Astrocyte (in vitro differentiated cells and primary cell): ENCODE data around the gene SULF2. TPM values are rescaled to one million over a fixed set of nuclear protein-coding genes. Genes with fewer than 3 reads are reported as not detected.

Experiments used
- DNase-seq: peaks from one replicate; pipeline ENCODE4 v3.0.0-alpha.2; 2010; ENCODE audit warnings: low read depth
- FAIRE-seq: peaks from 2 replicates; lab custom pipeline; 2011; peaks lifted over from hg19 to GRCh38; lab: Jason Lieb, UNC
- H2AFZ ChIP-seq: 2 replicates; pipeline ENCODE4 v1.6.0; 2012; ENCODE audit warnings: low read depth, low read length, inconsistent platforms
- H3K27ac ChIP-seq: 2 replicates; pipeline ENCODE4 v1.5.1; 2011; ENCODE audit warnings: low read depth, low read length, inconsistent platforms
- H3K27me3 ChIP-seq: 2 replicates; pipeline ENCODE4 v1.6.0; 2011; ENCODE audit warnings: low read length, inconsistent platforms; ENCODE audit not compliant: insufficient read depth
- H3K36me3 ChIP-seq: 2 replicates; pipeline ENCODE4 v1.5.1; 2011; ENCODE audit warnings: low read length, inconsistent platforms; ENCODE audit not compliant: insufficient read depth
- H3K4me1 ChIP-seq: 2 replicates; pipeline ENCODE4 v1.5.1; 2011; ENCODE audit warnings: low read length, inconsistent platforms; ENCODE audit not compliant: insufficient read depth
- H3K4me2 ChIP-seq: 2 replicates; pipeline ENCODE4 v1.6.0; 2012; ENCODE audit warnings: low read length, inconsistent platforms
- H3K4me3 ChIP-seq: 2 replicates; pipeline ENCODE4 v1.5.1; 2011; ENCODE audit warnings: low read depth, mild to moderate bottlenecking, low read length, inconsistent platforms; ENCODE audit not compliant: insufficient read depth
- H3K79me2 ChIP-seq: 2 replicates; pipeline ENCODE4 v1.6.0; 2012; ENCODE audit warnings: mild to moderate bottlenecking, low read length, inconsistent platforms; ENCODE audit not compliant: insufficient read depth
- H3K9ac ChIP-seq: 2 replicates; pipeline ENCODE4 v1.6.0; 2012; ENCODE audit warnings: mild to moderate bottlenecking, low read length, inconsistent platforms
- H3K9me3 ChIP-seq: 2 replicates; pipeline ENCODE4 v1.5.1; 2012; ENCODE audit warnings: low read depth, mild to moderate bottlenecking, low read length, inconsistent platforms; ENCODE audit not compliant: insufficient read depth
- H4K20me1 ChIP-seq: 2 replicates; pipeline ENCODE4 v1.6.0; 2012; ENCODE audit warnings: low read length, inconsistent platforms; ENCODE audit not compliant: insufficient read depth
- H3K27ac Mint-ChIP-seq: one replicate; pipeline ENCODE4 v1.8.0; 2021; ENCODE audit warnings: mild to moderate bottlenecking, mixed read lengths; ENCODE audit not compliant: unreplicated experiment
- H3K27me3 Mint-ChIP-seq: one replicate; pipeline ENCODE4 v1.8.0; 2021; ENCODE audit warnings: low read depth, mixed read lengths; ENCODE audit not compliant: unreplicated experiment
- H3K36me3 Mint-ChIP-seq: one replicate; pipeline ENCODE4 v1.8.0; 2021; ENCODE audit warnings: low read depth, mixed read lengths; ENCODE audit not compliant: unreplicated experiment
- H3K4me1 Mint-ChIP-seq: one replicate; pipeline ENCODE4 v1.8.0; 2021; ENCODE audit warnings: low read depth, mixed read lengths; ENCODE audit not compliant: unreplicated experiment
- H3K4me3 Mint-ChIP-seq: one replicate; pipeline ENCODE4 v1.8.0; 2021; ENCODE audit warnings: mild to moderate bottlenecking, moderate library complexity, mixed read lengths; ENCODE audit not compliant: unreplicated experiment
- H3K9me3 Mint-ChIP-seq: one replicate; pipeline ENCODE4 v1.8.0; 2021; ENCODE audit warnings: mild to moderate bottlenecking, mixed read lengths; ENCODE audit not compliant: unreplicated experiment
- EZH2 ChIP-seq: IDR thresholded peaks from 2 replicates; pipeline ENCODE4 v1.6.1; 2012; ENCODE audit warnings: mild to moderate bottlenecking, low read length, inconsistent platforms; ENCODE audit not compliant: insufficient read depth
- total RNA-seq: library from RNA; stranded (reverse); gene quantifications from 2 replicates; pipeline ENCODE4 v1.2.1, GENCODE V29; 2021
- TF ChIP-seq, protein P1 (sequence below): IDR thresholded peaks from 2 replicates; pipeline ENCODE4 v1.5.1; 2011; ENCODE audit warnings: low read depth, mild to moderate bottlenecking, inconsistent platforms, low read length, moderate library complexity; ENCODE audit not compliant: insufficient read depth

SULF2 gene
- total RNA-seq, 1 donor from 2014 or later = 139 TPM

DNA sequence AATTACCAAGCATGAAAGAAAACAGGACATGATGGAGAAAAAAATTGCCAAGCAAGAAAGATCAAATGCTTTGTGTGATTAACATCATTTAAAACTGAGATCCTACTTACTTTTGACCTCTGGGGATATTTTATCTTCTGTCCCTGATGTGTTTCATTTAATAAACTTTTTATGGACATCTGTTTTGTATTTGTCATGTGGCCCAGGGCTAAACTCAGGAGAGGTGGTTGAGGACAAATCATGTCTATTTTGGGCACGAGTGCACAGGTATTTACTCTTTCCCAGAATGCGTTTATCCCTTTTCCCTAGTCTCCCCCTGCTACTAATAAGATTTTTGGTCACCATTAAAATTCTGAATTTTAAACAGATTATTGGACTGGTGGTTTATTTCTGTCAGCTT, 155.4 kb downstream of the SULF2 start:
- Histone ChIP-seq H3K4me3 (no peak overlapping the region), H3K79me2 (no peaks in the 10 kb centered on the region), H3K4me1 (no peaks in the 10 kb centered on the region), H3K27me3 (no peaks in the 10 kb centered on the region), H3K4me2 (no peak overlapping the region), H3K9ac (no peak overlapping the region), H3K36me3 (peaks cover 14% of the 10 kb centered on the region), H2AFZ (no peak overlapping the region), H3K27ac (no peak overlapping the region), H3K9me3 (no peaks in the 10 kb centered on the region), H4K20me1 (no peaks in the 10 kb centered on the region)
- DNase-seq (no peak), FAIRE-seq (no peak)
- no peaks in the 10 kb centered on the region for H3K4me1 Mint-ChIP-seq
- TF ChIP-seq, protein P1, sequence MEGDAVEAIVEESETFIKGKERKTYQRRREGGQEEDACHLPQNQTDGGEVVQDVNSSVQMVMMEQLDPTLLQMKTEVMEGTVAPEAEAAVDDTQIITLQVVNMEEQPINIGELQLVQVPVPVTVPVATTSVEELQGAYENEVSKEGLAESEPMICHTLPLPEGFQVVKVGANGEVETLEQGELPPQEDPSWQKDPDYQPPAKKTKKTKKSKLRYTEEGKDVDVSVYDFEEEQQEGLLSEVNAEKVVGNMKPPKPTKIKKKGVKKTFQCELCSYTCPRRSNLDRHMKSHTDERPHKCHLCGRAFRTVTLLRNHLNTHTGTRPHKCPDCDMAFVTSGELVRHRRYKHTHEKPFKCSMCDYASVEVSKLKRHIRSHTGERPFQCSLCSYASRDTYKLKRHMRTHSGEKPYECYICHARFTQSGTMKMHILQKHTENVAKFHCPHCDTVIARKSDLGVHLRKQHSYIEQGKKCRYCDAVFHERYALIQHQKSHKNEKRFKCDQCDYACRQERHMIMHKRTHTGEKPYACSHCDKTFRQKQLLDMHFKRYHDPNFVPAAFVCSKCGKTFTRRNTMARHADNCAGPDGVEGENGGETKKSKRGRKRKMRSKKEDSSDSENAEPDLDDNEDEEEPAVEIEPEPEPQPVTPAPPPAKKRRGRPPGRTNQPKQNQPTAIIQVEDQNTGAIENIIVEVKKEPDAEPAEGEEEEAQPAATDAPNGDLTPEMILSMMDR = no peak
- no peak for TF ChIP-seq EZH2
- no peaks in the 10 kb centered on the region for H3K36me3 Mint-ChIP-seq
- H3K4me3 Mint-ChIP-seq = no peak overlapping the region
- no peaks in the 10 kb centered on the region for H3K9me3 Mint-ChIP-seq
- no peaks in the 10 kb centered on the region for H3K27me3 Mint-ChIP-seq
- H3K27ac Mint-ChIP-seq = no peak overlapping the region

DNA sequence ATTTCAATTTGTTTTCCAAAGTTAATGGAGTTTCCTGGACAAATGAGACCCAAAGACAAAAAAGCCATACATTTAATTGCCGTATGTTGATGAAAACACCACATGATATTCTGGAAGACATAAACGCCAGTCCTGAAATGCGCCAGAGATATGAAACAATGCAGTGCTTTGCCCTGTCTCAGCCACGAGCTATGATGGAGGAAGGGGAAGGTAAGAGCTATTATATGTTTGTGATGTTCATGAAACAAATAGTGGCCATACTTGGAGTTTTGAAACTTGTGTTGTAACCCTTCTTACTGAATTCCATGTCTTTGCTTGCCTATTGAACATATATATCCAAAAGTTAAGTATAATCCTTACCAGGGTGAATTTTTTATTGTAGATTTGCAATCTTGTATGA, 157.7 kb downstream of the SULF2 start:
- Histone ChIP-seq H3K9me3 (no peaks in the 10 kb centered on the region), H3K4me1 (no peaks in the 10 kb centered on the region), H3K36me3 (peaks cover 10% of the 10 kb centered on the region), H3K4me2 (no peak overlapping the region), H4K20me1 (no peaks in the 10 kb centered on the region), H3K4me3 (no peak overlapping the region), H3K79me2 (no peaks in the 10 kb centered on the region), H3K27me3 (no peaks in the 10 kb centered on the region), H3K27ac (no peak overlapping the region), H3K9ac (no peak overlapping the region), H2AFZ (no peak overlapping the region)
- Mint-ChIP-seq H3K9me3 (no peaks in the 10 kb centered on the region), H3K4me1 (no peaks in the 10 kb centered on the region), H3K27me3 (no peaks in the 10 kb centered on the region), H3K27ac (no peak overlapping the region), H3K4me3 (no peak overlapping the region), H3K36me3 (peaks cover 3% of the 10 kb centered on the region)
- DNase-seq (no peak), FAIRE-seq (no peak)
- TF ChIP-seq, protein P1 = no peak
- no peak for TF ChIP-seq EZH2

DNA sequence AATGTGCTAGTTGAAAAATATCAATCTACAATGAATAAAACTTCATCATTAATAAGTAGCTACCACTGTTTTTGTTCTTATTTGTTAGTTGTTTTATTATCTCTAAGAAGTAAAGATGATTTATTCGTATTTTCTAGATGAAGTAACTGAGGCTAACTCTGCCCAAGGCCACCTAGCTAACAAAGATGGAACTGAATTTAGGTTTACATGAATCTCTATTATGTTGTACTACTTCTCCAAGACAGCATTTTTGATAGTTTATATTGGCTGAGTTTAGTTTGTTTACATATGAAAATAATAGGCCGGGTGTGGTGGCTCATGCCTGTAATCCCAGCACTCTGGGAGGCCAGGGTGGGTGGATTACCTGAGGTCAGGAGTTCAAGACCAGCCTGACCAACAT, 162.1 kb downstream of the SULF2 start:
- FAIRE-seq (no peak), DNase-seq (no peak)
- Histone ChIP-seq H3K4me3 (no peak overlapping the region), H2AFZ (no peak overlapping the region), H3K4me2 (no peak overlapping the region), H3K27me3 (no peaks in the 10 kb centered on the region), H3K36me3 (peaks cover 6% of the 10 kb centered on the region), H3K27ac (no peak overlapping the region), H3K79me2 (no peaks in the 10 kb centered on the region), H3K9ac (no peak overlapping the region), H3K9me3 (no peaks in the 10 kb centered on the region), H4K20me1 (no peaks in the 10 kb centered on the region), H3K4me1 (no peaks in the 10 kb centered on the region)
- Mint-ChIP-seq H3K4me3 (no peak overlapping the region), H3K27ac (no peak overlapping the region), H3K36me3 (peaks cover 3% of the 10 kb centered on the region), H3K4me1 (no peaks in the 10 kb centered on the region), H3K9me3 (no peaks in the 10 kb centered on the region), H3K27me3 (no peaks in the 10 kb centered on the region)
- no peak for TF ChIP-seq EZH2
- TF ChIP-seq, protein P1 = no peak
